ENCODE data around the gene POLR3H.

Gene POLR3H

GRCh38 chr22:41524251-41524661 lies 20.0 kb downstream of the POLR3H start:
- TF ChIP-seq CTCF (IDR thresholded peaks at IDR 0.05; ENCODE audit: insufficient read depth, low read length, poor library complexity, severe bottlenecking), result no peak
- Histone ChIP-seq H3K27me3 (replicated peaks; ENCODE audit: control insufficient read depth, insufficient read depth, low read length) (no peaks in the 10 kb centered on the region), H3K36me3 (ENCODE audit: control insufficient read depth, insufficient read depth, low read length) (peaks cover 58% of the 10 kb centered on the region), H3K4me3 (replicated peaks; ENCODE audit: low read depth, low read length) (no peak overlapping the region)
- DNase-seq (ENCODE audit: extremely low read depth, insufficient read length), result no peak

GRCh38 chr22:41523464-41524221 lies 20.6 kb downstream of the POLR3H start:
- no peak for DNase-seq (ENCODE audit: extremely low read depth, insufficient read length)
- peaks cover 57% of the 10 kb centered on the region for H3K36me3 ChIP-seq (ENCODE audit: control insufficient read depth, insufficient read depth, low read length)
- no peak for TF ChIP-seq CTCF (IDR thresholded peaks at IDR 0.05; ENCODE audit: insufficient read depth, low read length, poor library complexity, severe bottlenecking)

GRCh38 chr22:41522813-41523212 lies 21.5 kb downstream of the POLR3H start:
- no peak for TF ChIP-seq CTCF (IDR thresholded peaks at IDR 0.05; ENCODE audit: insufficient read depth, low read length, poor library complexity, severe bottlenecking)
- Histone ChIP-seq H3K4me3 (replicated peaks; ENCODE audit: low read depth, low read length) (no peak overlapping the region), H3K36me3 (ENCODE audit: control insufficient read depth, insufficient read depth, low read length) (peaks cover 53% of the 10 kb centered on the region), H3K27me3 (replicated peaks; ENCODE audit: control insufficient read depth, insufficient read depth, low read length) (no peaks in the 10 kb centered on the region)
- no peak for DNase-seq (ENCODE audit: extremely low read depth, insufficient read length)

More at GRCh38 chr22:41523464-41524221, 20.6 kb downstream of the POLR3H start:
- Histone ChIP-seq H3K27me3 (replicated peaks; ENCODE audit: control insufficient read depth, insufficient read depth, low read length) (no peaks in the 10 kb centered on the region), H3K4me3 (replicated peaks; ENCODE audit: low read depth, low read length) (no peak overlapping the region)

GRCh38 chr22:41521126-41521525 lies 23.1 kb downstream of the POLR3H start:
- H3K36me3 ChIP-seq (ENCODE audit: control insufficient read depth, insufficient read depth, low read length), result peaks cover 47% of the 10 kb centered on the region
- H3K4me3 ChIP-seq (replicated peaks; ENCODE audit: low read depth, low read length), result no peak overlapping the region
- no peak for DNase-seq (ENCODE audit: extremely low read depth, insufficient read length)
- no peaks in the 10 kb centered on the region for H3K27me3 ChIP-seq (replicated peaks; ENCODE audit: control insufficient read depth, insufficient read depth, low read length)
- TF ChIP-seq CTCF (IDR thresholded peaks at IDR 0.05; ENCODE audit: insufficient read depth, low read length, poor library complexity, severe bottlenecking), result no peak

- H3K4me3 ChIP-seq (replicated peaks; ENCODE audit: low read depth, low read length), result no peak overlapping the region
- no peak for DNase-seq (ENCODE audit: extremely low read depth, insufficient read length)
- peaks cover 41% of the 10 kb centered on the region for H3K36me3 ChIP-seq (ENCODE audit: control insufficient read depth, insufficient read depth, low read length)
- TF ChIP-seq CTCF (IDR thresholded peaks at IDR 0.05; ENCODE audit: insufficient read depth, low read length, poor library complexity, severe bottlenecking), result no peak
- no peaks in the 10 kb centered on the region for H3K27me3 ChIP-seq (replicated peaks; ENCODE audit: control insufficient read depth, insufficient read depth, low read length)
These were observed 26.3 kb downstream of the POLR3H start for GRCh38 chr22:41518048-41518347.
